Measurements from ENCODE around the gene UBAC2. TPM values are rescaled to one million over a fixed set of nuclear protein-coding genes. Genes with fewer than 3 reads are reported as not detected.
A peak's percentile ranks its signal among the peaks of the same experiment; 100 is the strongest.

The UBAC2 gene
- total and polyA plus RNA-seq, 7 donors: 31.8 to 73.9 (median 47.6) TPM

DNA sequence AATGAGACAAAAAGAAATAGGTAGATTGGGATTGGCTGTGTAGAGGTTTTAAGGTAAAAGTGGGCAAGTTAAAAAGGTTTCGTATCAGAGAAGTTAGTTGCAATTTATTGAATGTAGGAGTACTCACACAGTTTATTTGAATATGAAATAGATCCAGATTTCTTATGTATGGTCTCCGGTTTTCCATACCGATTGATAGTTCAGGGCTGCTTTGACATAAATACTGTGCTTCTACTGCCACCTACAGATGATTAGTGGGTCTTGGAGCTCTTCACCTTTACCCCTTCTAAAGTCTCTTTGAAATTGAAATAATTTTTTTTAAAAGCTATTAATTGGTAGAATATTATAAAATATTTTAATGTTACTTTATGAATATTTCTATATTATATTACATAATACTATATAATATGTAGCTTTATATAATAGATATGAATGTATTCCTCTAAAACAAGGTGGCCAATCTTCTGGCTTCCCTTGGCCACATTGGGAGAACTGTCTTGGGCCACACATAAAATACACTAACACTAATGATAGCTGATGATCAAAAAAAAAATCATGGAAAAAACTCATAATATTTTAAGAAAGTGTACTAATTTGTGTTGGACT, 65.3 kb downstream of the UBAC2 start:
- no peak overlapping the region for H3K4me3 ChIP-seq
- no peak overlapping the region for H3K27ac ChIP-seq
- peaks cover 0 to 3% (median 0%) of the 10 kb centered on the region in 4 donors for H3K36me3 ChIP-seq
- H3K4me1 ChIP-seq: peaks cover 0 to 14% (median 6%) of the 10 kb centered on the region in 4 donors
- no peaks in the 10 kb centered on the region for H3K9me3 ChIP-seq
- 16 to 38% methylated on average over 3 of the region's 3 CpGs for WGBS, 2 donors
- no peaks in the 10 kb centered on the region for H3K27me3 ChIP-seq
- intact Hi-C loops (cut with DNase I): loop anchor here (2.0 kb wide), 1 partner anchor 89 kb away; no protein-coding TSS in a partner anchor
- TF ChIP-seq, protein P1, sequence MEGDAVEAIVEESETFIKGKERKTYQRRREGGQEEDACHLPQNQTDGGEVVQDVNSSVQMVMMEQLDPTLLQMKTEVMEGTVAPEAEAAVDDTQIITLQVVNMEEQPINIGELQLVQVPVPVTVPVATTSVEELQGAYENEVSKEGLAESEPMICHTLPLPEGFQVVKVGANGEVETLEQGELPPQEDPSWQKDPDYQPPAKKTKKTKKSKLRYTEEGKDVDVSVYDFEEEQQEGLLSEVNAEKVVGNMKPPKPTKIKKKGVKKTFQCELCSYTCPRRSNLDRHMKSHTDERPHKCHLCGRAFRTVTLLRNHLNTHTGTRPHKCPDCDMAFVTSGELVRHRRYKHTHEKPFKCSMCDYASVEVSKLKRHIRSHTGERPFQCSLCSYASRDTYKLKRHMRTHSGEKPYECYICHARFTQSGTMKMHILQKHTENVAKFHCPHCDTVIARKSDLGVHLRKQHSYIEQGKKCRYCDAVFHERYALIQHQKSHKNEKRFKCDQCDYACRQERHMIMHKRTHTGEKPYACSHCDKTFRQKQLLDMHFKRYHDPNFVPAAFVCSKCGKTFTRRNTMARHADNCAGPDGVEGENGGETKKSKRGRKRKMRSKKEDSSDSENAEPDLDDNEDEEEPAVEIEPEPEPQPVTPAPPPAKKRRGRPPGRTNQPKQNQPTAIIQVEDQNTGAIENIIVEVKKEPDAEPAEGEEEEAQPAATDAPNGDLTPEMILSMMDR (IDR thresholded peaks at IDR 0.05): peak in 3 of 4 experiments; percentile 41 to 57 (median 45)
- TF ChIP-seq POLR2AphosphoS5 (IDR thresholded peaks at IDR 0.05): no peak
- no peak for DNase-seq

DNA sequence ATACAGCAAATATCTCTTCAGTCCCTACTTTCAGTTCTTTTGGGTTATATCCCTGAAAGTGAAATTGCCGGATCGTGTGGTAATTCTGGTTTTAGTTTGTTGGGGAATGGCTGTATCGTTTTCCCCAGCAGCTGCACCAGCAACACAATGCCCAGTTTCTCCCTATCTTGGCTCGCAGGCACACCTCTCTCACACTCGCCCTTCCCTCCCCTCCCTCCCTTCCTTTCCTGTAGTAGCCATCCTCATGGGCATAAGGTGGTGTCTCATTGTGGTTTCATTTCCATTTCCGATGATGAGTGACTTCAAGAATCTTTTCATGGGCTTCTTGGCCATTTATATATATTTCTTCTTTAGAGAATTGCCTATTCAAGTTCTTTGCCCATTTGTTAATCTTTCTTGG, 66.2 kb downstream of the UBAC2 start:
- TF ChIP-seq EP300 (IDR thresholded peaks at IDR 0.05) (no peak), POLR2AphosphoS5 (IDR thresholded peaks at IDR 0.05) (no peak), POLR2A (IDR thresholded peaks at IDR 0.05) (no peak)
- TF ChIP-seq, protein P1 (IDR thresholded peaks at IDR 0.05): no peak
- intact Hi-C loops (cut with DNase I): no loop called here
- no peak for DNase-seq
- Histone ChIP-seq H3K27me3 (no peaks in the 10 kb centered on the region), H3K9me3 (no peaks in the 10 kb centered on the region), H3K36me3 (peaks cover 0 to 3% (median 0%) of the 10 kb centered on the region in 4 donors), H3K4me3 (no peak overlapping the region), H3K4me1 (peaks cover 0 to 14% (median 6%) of the 10 kb centered on the region in 4 donors), H3K27ac (no peak overlapping the region)
- 89% methylated on average over 6 of the region's 6 CpGs for WGBS, 2 donors

DNA sequence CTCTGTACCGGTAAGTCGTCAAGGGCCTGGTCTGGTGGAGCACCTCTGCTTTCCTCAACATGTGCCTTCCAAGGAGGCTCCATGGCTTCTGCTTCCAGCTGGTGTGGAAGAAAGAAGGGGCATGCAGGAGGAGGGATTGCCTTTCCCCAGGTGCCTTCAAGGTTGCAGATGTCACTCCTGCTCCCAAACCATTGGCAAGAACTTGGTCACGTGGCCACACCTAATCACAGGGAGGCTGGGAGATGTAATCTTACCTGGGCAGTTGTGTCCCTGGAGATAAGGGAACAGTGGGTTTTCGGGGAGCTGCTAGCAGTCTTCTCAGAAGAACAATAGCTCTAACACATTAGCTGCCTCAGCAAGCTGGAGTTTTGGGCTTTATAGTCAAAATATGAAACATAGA, 67.3 kb downstream of the UBAC2 start:
- H3K9me3 ChIP-seq: peaks cover 0 to 3% (median 0%) of the 10 kb centered on the region in 4 donors
- H3K27ac ChIP-seq: no peak overlapping the region
- DNase-seq: no peak
- H3K4me3 ChIP-seq: no peak overlapping the region
- WGBS, 2 donors: 85 to 92% methylated on average over 4 of the region's 4 CpGs
- intact Hi-C loops (cut with DNase I): no loop called here
- H3K27me3 ChIP-seq: no peaks in the 10 kb centered on the region
- peaks cover 0 to 3% (median 0%) of the 10 kb centered on the region in 4 donors for H3K36me3 ChIP-seq
- peaks cover 0 to 10% (median 3%) of the 10 kb centered on the region in 4 donors for H3K4me1 ChIP-seq
- TF ChIP-seq POLR2AphosphoS5 (IDR thresholded peaks at IDR 0.05): no peak
- no peak for TF ChIP-seq POLR2A (IDR thresholded peaks at IDR 0.05)
- TF ChIP-seq, protein P1 (IDR thresholded peaks at IDR 0.05): no peak
- no peak for TF ChIP-seq EP300 (IDR thresholded peaks at IDR 0.05)

DNA sequence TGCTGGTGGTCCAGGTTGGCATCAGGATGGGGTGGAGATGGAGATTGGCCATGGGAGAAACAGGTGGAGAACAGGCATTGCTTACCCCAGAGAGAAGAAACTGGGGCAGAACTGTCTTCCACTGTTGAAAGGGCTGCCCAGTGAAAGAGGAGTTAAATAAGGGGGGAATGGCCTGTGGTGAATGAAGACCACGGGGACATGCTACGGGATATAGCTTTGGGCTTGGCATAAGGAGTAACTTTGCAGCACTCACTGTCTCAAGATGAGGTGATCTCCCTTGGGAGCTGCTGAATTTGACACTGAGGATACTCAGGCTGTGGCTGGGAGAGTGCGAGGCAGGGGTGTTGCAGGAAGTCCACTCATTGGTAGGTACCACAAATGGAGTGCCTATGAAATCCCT, 68.2 kb downstream of the UBAC2 start:
- WGBS, 2 donors: 90 to 93% methylated on average over 3 of the region's 3 CpGs
- Histone ChIP-seq H3K9me3 (peaks cover 0 to 3% (median 0%) of the 10 kb centered on the region in 4 donors), H3K27ac (no peak overlapping the region), H3K27me3 (no peaks in the 10 kb centered on the region), H3K4me3 (no peak overlapping the region), H3K36me3 (peaks cover 0 to 3% (median 0%) of the 10 kb centered on the region in 4 donors), H3K4me1 (peaks cover 0 to 1% (median 0%) of the 10 kb centered on the region in 4 donors)
- TF ChIP-seq POLR2A (IDR thresholded peaks at IDR 0.05) (no peak), EP300 (IDR thresholded peaks at IDR 0.05) (no peak), POLR2AphosphoS5 (IDR thresholded peaks at IDR 0.05) (no peak)
- TF ChIP-seq, protein P1 (IDR thresholded peaks at IDR 0.05): no peak
- DNase-seq: no peak
- intact Hi-C loops (cut with DNase I): no loop called here

All from sigmoid colon (tissue), 7 donors.